ENCODE data around the gene SEMA5A.
A peak's percentile ranks its signal among the peaks of the same experiment; 100 is the strongest.

Gene SEMA5A

GRCh38 chr5:9545992-9546851 is at the start of gene SEMA5A:
SEMA5A (minus strand) TSS chr5:9546075; CDS start chr5:9379946, 166,129 bp downstream.
- DNase-seq (ENCODE audit: low read depth) = peak; percentile 80

- DNase-seq (ENCODE audit: low read depth) = no peak
These were observed 49.0 kb upstream of the SEMA5A start for GRCh38 chr5:9594913-9595312.

GRCh38 chr5:9589049-9589835 is 43.4 kb upstream of the SEMA5A start:
- no peak for DNase-seq (ENCODE audit: low read depth)

GRCh38 chr5:9588254-9588653 is 42.4 kb upstream of the SEMA5A start:
- no peak for DNase-seq (ENCODE audit: low read depth)

GRCh38 chr5:9587135-9587534 is 41.3 kb upstream of the SEMA5A start:
- no peak for DNase-seq (ENCODE audit: low read depth)

- peak; percentile 18 for DNase-seq (ENCODE audit: low read depth)
These were observed 36.5 kb upstream of the SEMA5A start for GRCh38 chr5:9582406-9582805.

GRCh38 chr5:9573796-9574195 is 27.9 kb upstream of the SEMA5A start:
- no peak for DNase-seq (ENCODE audit: low read depth)

GRCh38 chr5:9572246-9572645 is 26.4 kb upstream of the SEMA5A start:
- DNase-seq (ENCODE audit: low read depth) = no peak

GRCh38 chr5:9570876-9571275 is 25.0 kb upstream of the SEMA5A start:
- no peak for DNase-seq (ENCODE audit: low read depth)

GRCh38 chr5:9567039-9567438 is 21.2 kb upstream of the SEMA5A start:
- DNase-seq (ENCODE audit: low read depth) = no peak

- DNase-seq (ENCODE audit: low read depth) = no peak
These were observed 18.9 kb upstream of the SEMA5A start for GRCh38 chr5:9564752-9565151.

GRCh38 chr5:9562141-9562540 is 16.3 kb upstream of the SEMA5A start:
- peak; percentile 72 for DNase-seq (ENCODE audit: low read depth)

- DNase-seq (ENCODE audit: low read depth) = no peak
These were observed 14.1 kb upstream of the SEMA5A start for GRCh38 chr5:9559965-9560364.

GRCh38 chr5:9558319-9558965 is 12.6 kb upstream of the SEMA5A start:
- no peak for DNase-seq (ENCODE audit: low read depth)

- DNase-seq (ENCODE audit: low read depth) = peak; percentile 92
These were observed 11.8 kb upstream of the SEMA5A start for GRCh38 chr5:9557696-9558095.

GRCh38 chr5:9555961-9556360 is 10.1 kb upstream of the SEMA5A start:
- no peak for DNase-seq (ENCODE audit: low read depth)

GRCh38 chr5:9554122-9554521 is 8.2 kb upstream of the SEMA5A start:
- DNase-seq (ENCODE audit: low read depth) = no peak

- no peak for DNase-seq (ENCODE audit: low read depth)
These were observed 7.7 kb upstream of the SEMA5A start for GRCh38 chr5:9553561-9553960.

- DNase-seq (ENCODE audit: low read depth) = no peak
These were observed 6.0 kb upstream of the SEMA5A start for GRCh38 chr5:9551567-9552537.

- DNase-seq (ENCODE audit: low read depth) = peak; percentile 73
These were observed 4.1 kb upstream of the SEMA5A start for GRCh38 chr5:9549941-9550340.

Measured in ELR (cell line).